Ramos (cell line): ENCODE data around the gene OTUD3.
"Not testable (repeated sequence)": the region's sequence is repeated elsewhere in the genome, so short reads cannot be mapped to it uniquely, and the experiment has no call there.

Source experiments
- in situ Hi-C: fragments of 300-500 bp; cut with MboI; formaldehyde crosslinking; loops from one replicate; pipeline ENCODE4 v1.14.3; 2022; ENCODE audit warnings: low sequenced_read_pairs; ENCODE audit not compliant: unreplicated experiment

Gene OTUD3

GRCh38 chr1:19909392-19909791 is 27.2 kb downstream of the OTUD3 start:
- in situ Hi-C loops = loop anchor here (25.0 kb wide), 1 partner anchor 578 kb away; the partner anchor contains the start of gene CAMK2N1

GRCh38 chr1:19909971-19910370 is 27.8 kb downstream of the OTUD3 start:
- in situ Hi-C loops = loop anchor here (25.0 kb wide), 1 partner anchor 577 kb away; the partner anchor contains the start of gene CAMK2N1

- in situ Hi-C loops = loop anchor here (25.0 kb wide), 1 partner anchor 577 kb away; the partner anchor contains the start of gene CAMK2N1
Measured at GRCh38 chr1:19910650-19911049, 28.5 kb downstream of the OTUD3 start.

GRCh38 chr1:19918057-19918456 is 35.9 kb downstream of the OTUD3 start:
- in situ Hi-C loops = loop anchor here (5.0 to 25.0 kb wide), 2 partner anchors 234 to 569 kb away; partner anchors contain the start of gene CAMK2N1

- in situ Hi-C loops = loop anchor here (25.0 kb wide), 1 partner anchor 567 kb away; the partner anchor contains the start of gene CAMK2N1
Measured at GRCh38 chr1:19920132-19920710, 38.0 kb downstream of the OTUD3 start.

- in situ Hi-C loops = loop anchor here (25.0 kb wide), 1 partner anchor 566 kb away; the partner anchor contains the start of gene CAMK2N1
Measured at GRCh38 chr1:19921310-19921709, 39.1 kb downstream of the OTUD3 start.

GRCh38 chr1:19922015-19922688 is 40.0 kb downstream of the OTUD3 start:
- in situ Hi-C loops = loop anchor here (25.0 kb wide), 1 partner anchor 565 kb away; the partner anchor contains the start of gene CAMK2N1

- in situ Hi-C loops = loop anchor here (25.0 kb wide), 1 partner anchor 564 kb away; the partner anchor contains the start of gene CAMK2N1
Measured at GRCh38 chr1:19923137-19923952, 41.1 kb downstream of the OTUD3 start, which contains the start of gene PLA2G2E. Gene PLA2G2E, minus strand, starts transcription at chr1:19923617. Its CDS starts 58 bp downstream, at chr1:19923559.

GRCh38 chr1:19923953-19924346 is 41.8 kb downstream of the OTUD3 start:
- in situ Hi-C loops = loop anchor here (25.0 kb wide), 1 partner anchor 563 kb away; the partner anchor contains the start of gene CAMK2N1

- in situ Hi-C loops = no loop called here
Measured at GRCh38 chr1:19925342-19926070, 43.3 kb downstream of the OTUD3 start.

GRCh38 chr1:19926296-19927129 is 44.3 kb downstream of the OTUD3 start:
- in situ Hi-C loops = no loop called here

GRCh38 chr1:19927130-19927421 is 44.9 kb downstream of the OTUD3 start:
- in situ Hi-C loops = not testable (repeated sequence)

GRCh38 chr1:19932866-19933265 is 50.7 kb downstream of the OTUD3 start:
- in situ Hi-C loops = no loop called here

GRCh38 chr1:19934336-19934735 is 52.1 kb downstream of the OTUD3 start:
- in situ Hi-C loops = no loop called here

- in situ Hi-C loops = no loop called here
Measured at GRCh38 chr1:19936061-19936750, 54.0 kb downstream of the OTUD3 start.

- in situ Hi-C loops = no loop called here
Measured at GRCh38 chr1:19938472-19938871, 56.3 kb downstream of the OTUD3 start.

GRCh38 chr1:19940486-19941205 is 58.5 kb downstream of the OTUD3 start:
- in situ Hi-C loops = no loop called here

- in situ Hi-C loops = no loop called here
Measured at GRCh38 chr1:19941206-19941568, 59.0 kb downstream of the OTUD3 start.
